OCI-LY3 (cell line): ENCODE measurements around the gene PIK3R2.
A peak's percentile ranks its signal among the peaks of the same experiment; 100 is the strongest.

Experiments used
- H2AFZ ChIP-seq: fragments of 200-600, 300-600 bp; shearing (Covaris generic); 2 replicates; pipeline ENCODE4 v1.6.0; 2014; ENCODE audit warnings: antibody characterized with exemption, low read depth, low read length
- H3K27ac ChIP-seq: fragments of 200-600, 300-600 bp; sonication (generic); 2 replicates; pipeline ENCODE4 v1.5.1; 2014; ENCODE audit warnings: mild to moderate bottlenecking, low read length, moderate library complexity, mixed read lengths
- H3K27me3 ChIP-seq: fragments of 200-600, 300-600 bp; sonication (generic); 2 replicates; pipeline ENCODE4 v1.6.1; 2014; ENCODE audit warnings: low read depth, low read length, mixed read lengths
- H3K36me3 ChIP-seq: fragments of 200-600, 300-600 bp; sonication (generic); replicated peaks from 2 replicates; pipeline ENCODE3; 2014; ENCODE audit warnings: low read depth, low read length, mixed read lengths
- H3K4me1 ChIP-seq: fragments of 300-600, 200-600 bp; sonication (generic); 2 replicates; pipeline ENCODE4 v1.6.1; 2014; ENCODE audit warnings: low read length, mixed read lengths
- H3K4me2 ChIP-seq: fragments of 200-600, 300-600 bp; sonication (generic); 2 replicates; pipeline ENCODE4 v1.6.1; 2014; ENCODE audit warnings: low read length, mixed read lengths
- H3K4me3 ChIP-seq: fragments of 300-600, 200-600 bp; sonication (generic); 2 replicates; pipeline ENCODE4 v1.5.1; 2014; ENCODE audit warnings: antibody characterized with exemption, mild to moderate bottlenecking, low read length, moderate library complexity
- H3K79me2 ChIP-seq: fragments of 300-600, 200-600 bp; shearing (Covaris generic); 2 replicates; pipeline ENCODE4 v1.6.1; 2014; ENCODE audit warnings: mild to moderate bottlenecking, low read length, mixed read lengths
- H3K9ac ChIP-seq: fragments of 300-600, 200-600 bp; shearing (Covaris generic); 2 replicates; pipeline ENCODE4 v1.6.0; 2014; ENCODE audit warnings: mild to moderate bottlenecking, low read length, moderate library complexity
- H3K9me3 ChIP-seq: fragments of 200-600, 300-600 bp; shearing (Covaris generic); 2 replicates; pipeline ENCODE4 v1.6.1; 2014; ENCODE audit warnings: low read length, mixed read lengths; ENCODE audit not compliant: insufficient read depth
- H4K20me1 ChIP-seq: fragments of 200-600, 300-600 bp; sonication (generic); 2 replicates; pipeline ENCODE4 v1.6.1; 2016; ENCODE audit warnings: low read length, mixed read lengths; ENCODE audit not compliant: insufficient read depth
- CTCF ChIP-seq: fragments of 200-600, 300-600 bp; sonication (generic); IDR thresholded peaks from 2 replicates; pipeline ENCODE4 v1.5.1; 2014; ENCODE audit warnings: antibody characterized with exemption, low read length, low read depth
- EZH2phosphoT487 ChIP-seq: fragments of 200-600 bp; shearing (Covaris generic); IDR thresholded peaks from 2 replicates; pipeline ENCODE4 v1.6.1; 2018; ENCODE audit warnings: antibody characterized with exemption, mixed run types, low read depth

Gene PIK3R2

DNA sequence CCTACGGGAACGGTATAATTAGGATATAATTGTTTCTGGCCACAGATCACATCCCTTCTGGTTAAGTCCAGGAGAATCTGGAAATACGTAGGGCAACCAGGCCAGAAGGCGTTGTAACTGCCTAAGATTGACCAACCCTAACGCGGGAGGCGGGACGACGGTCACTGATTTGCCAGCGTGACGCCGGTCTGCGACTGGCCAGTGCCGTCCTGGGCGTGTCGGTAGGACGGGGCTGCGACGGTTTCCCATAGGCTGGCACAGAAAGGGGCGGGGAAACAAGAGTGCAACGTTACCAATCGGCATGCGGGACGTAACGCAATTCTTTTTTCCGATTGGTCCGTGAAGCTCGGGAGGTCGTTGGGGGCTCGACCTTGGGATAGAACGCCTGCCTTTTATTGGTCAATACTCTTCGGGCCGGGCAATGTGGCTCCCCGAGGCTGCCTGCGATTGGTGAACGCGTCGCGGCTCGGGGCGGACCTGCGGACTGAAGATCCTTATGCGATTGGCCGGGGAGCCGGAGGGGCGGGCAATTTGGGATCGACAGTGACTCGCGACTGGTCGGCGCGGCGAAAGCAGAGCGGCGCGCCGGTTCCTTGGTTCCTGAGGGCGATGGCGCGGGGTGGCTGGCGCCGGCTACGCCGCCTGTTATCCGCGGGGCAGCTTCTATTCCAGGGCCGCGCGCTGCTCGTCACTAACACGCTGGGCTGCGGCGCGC, 39.9 kb downstream of the PIK3R2 start, which contains the start of gene MPV17L2:
MPV17L2 (plus strand) TSS at position 546 of the 715 bp plus-strand sequence; CDS start at position 610, 64 bp downstream.
- Histone ChIP-seq H2AFZ (0 out of 2 replicates have a peak within 1 kb of the TSS, but pooled peaks have one; percentile 13), H3K27me3 (no peaks in the 10 kb centered on the region), H3K79me2 (peaks cover 12% of the 10 kb centered on the region), H3K4me3 (peak within 1 kb of the TSS; percentile 87), H3K4me1 (peaks cover 20% of the 10 kb centered on the region), H3K9ac (peak within 1 kb of the TSS; percentile 77), H3K4me2 (peak within 1 kb of the TSS; percentile 90), H3K27ac (peak within 1 kb of the TSS; percentile 87), H4K20me1 (no peaks in the 10 kb centered on the region; the same call in 1 of the 2 replicates), H3K36me3 (peaks cover 3% of the 10 kb centered on the region), H3K9me3 (no peaks in the 10 kb centered on the region)
- TF ChIP-seq CTCF (no peak), EZH2phosphoT487 (no peak)

DNA sequence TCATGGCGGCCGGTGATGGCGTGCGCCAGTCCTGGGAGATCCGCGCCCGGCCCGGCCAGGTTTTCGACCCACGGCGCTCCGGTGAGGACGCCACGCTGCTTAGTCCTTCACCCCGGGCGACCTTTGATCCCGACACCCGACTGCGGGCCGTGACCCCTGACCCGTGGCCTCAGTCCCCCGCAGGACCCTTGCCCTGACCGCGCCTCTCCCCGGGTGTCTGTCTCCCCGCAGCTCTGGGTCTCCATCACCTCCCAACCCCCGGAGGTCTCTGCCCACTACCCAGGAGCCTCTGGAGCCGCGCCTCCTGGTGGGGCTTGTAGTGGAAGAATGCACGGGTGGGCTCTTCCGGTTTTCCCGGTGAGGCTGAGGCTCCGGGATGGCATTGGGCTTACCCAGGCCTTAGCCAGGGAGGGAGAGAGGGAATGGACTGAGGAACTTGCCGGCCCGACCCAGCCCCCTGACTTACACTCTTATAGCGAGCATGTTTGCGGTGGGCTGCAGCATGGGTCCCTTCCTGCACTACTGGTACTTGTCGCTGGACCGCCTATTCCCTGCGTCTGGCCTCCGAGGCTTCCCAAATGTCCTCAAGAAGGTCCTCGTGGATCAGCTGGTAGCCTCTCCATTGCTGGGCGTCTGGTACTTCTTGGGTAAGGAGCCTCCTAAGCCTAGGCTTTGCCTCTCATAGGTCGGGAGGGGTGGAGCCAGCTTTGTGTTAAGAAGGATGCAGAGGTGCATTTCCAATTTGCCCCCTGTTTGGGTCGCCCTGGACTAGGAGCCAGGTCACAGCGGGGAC, 40.6 kb downstream of the PIK3R2 start:
- Histone ChIP-seq H4K20me1 (no peaks in the 10 kb centered on the region; the same call in 1 of the 2 replicates), H3K4me3 (peak overlapping the region; percentile 87), H3K36me3 (peaks cover 3% of the 10 kb centered on the region), H3K27ac (peak overlapping the region; percentile 7; the same call in 1 of the 2 replicates), H3K9ac (peak overlapping the region; percentile 69), H3K4me1 (peaks cover 20% of the 10 kb centered on the region), H3K27me3 (no peaks in the 10 kb centered on the region), H3K4me2 (peak overlapping the region; percentile 90), H3K79me2 (peaks cover 12% of the 10 kb centered on the region), H2AFZ (0 out of 2 replicates have a peak overlapping the region, but pooled peaks have one; percentile 13), H3K9me3 (no peaks in the 10 kb centered on the region)
- TF ChIP-seq CTCF (no peak), EZH2phosphoT487 (no peak)

- TF ChIP-seq CTCF (no peak), EZH2phosphoT487 (no peak)
- Histone ChIP-seq H3K27ac (no peak overlapping the region), H4K20me1 (no peaks in the 10 kb centered on the region; the same call in 1 of the 2 replicates), H3K27me3 (no peaks in the 10 kb centered on the region), H3K36me3 (peaks cover 3% of the 10 kb centered on the region), H3K79me2 (peaks cover 12% of the 10 kb centered on the region), H3K9ac (peak overlapping the region; percentile 69; the same call in 1 of the 2 replicates), H3K9me3 (no peaks in the 10 kb centered on the region), H3K4me3 (peak overlapping the region; percentile 87), H2AFZ (no peak overlapping the region), H3K4me1 (peaks cover 20% of the 10 kb centered on the region), H3K4me2 (peak overlapping the region; percentile 90)
Measured at GRCh38 chr19:18194181-18194530, 41.2 kb downstream of the PIK3R2 start.
